SK-N-SH (cell line): ENCODE results near the gene PSENEN. TPM values are rescaled to one million over a fixed set of nuclear protein-coding genes. Genes with fewer than 3 reads are reported as not detected.

Experiments
- CTCF ChIA-PET: fragments of 300-600, 350-600 bp; formaldehyde crosslinking; extraction: SDS; loops from one replicate; lab custom pipeline; 2021; lab: Yijun Ruan, JAX
- POLR2A ChIA-PET: fragments of 350-600 bp; sonication (Branson Sonifier 250); formaldehyde crosslinking; extraction: SDS; loops from one replicate; lab custom pipeline; 2020; ENCODE audit warnings: antibody characterized with exemption, inconsistent platforms; lab: Yijun Ruan, JAX
- DNase-seq: peaks from one replicate; pipeline ENCODE4 v3.0.0; 2012
- H2AFZ ChIP-seq: fragments of 200-600 bp; sonication (generic); 2 replicates; pipeline ENCODE4 v1.8.1; 2016; ENCODE audit warnings: antibody characterized with exemption, mild to moderate bottlenecking, low read depth
- H3F3A ChIP-seq: fragments of 200-600 bp; sonication (generic); replicated peaks from 2 replicates; pipeline ENCODE3; 2016; ENCODE audit warnings: antibody characterized with exemption, mild to moderate bottlenecking; ENCODE audit not compliant: insufficient read depth
- H3K27ac ChIP-seq, 2 experiments: fragments of 200-500 bp in 1 of 2; fragments of 200-600 bp in 1 of 2; sonication (Bioruptor generic) in 1 of 2; sonication (generic), shearing (Covaris generic) in 1 of 2; 2 replicates each; pipeline versions ENCODE4 v1.5.1 to v1.6.1; 2014 to 2016; ENCODE audit warnings: low read depth in 2 of 2, inconsistent platforms in 1 of 2, low read length in 1 of 2, mild to moderate bottlenecking in 1 of 2, mixed read lengths in 1 of 2
- H3K27me3 ChIP-seq: fragments of 200-600 bp; sonication (generic), shearing (Covaris generic); 2 replicates; pipeline ENCODE4 v1.6.1; 2016; ENCODE audit warnings: mixed run types; ENCODE audit not compliant: insufficient read depth
- H3K36me3 ChIP-seq, 2 experiments: fragments of 200-500 bp in 1 of 2; fragments of 200-600 bp in 1 of 2; sonication (Bioruptor generic) in 1 of 2; sonication (generic) in 1 of 2; replicated peaks in 1 of 2; 2 replicates each; pipeline versions ENCODE3 to v1.5.1; 2014 to 2016; ENCODE audit warnings: low read length in 1 of 2, mild to moderate bottlenecking in 1 of 2; ENCODE audit not compliant: insufficient read depth in 2 of 2, control insufficient read depth in 1 of 2
- H3K4me1 ChIP-seq, 2 experiments: fragments of 200-500 bp in 1 of 2; fragments of 200-600 bp in 1 of 2; sonication (Bioruptor generic) in 1 of 2; sonication (generic), shearing (Covaris generic) in 1 of 2; 2 replicates each; pipeline versions ENCODE4 v1.5.1 to v1.6.1; 2014 to 2016; ENCODE audit warnings: low read depth in 1 of 2, low read length in 1 of 2, mixed run types in 1 of 2; ENCODE audit not compliant: insufficient read depth in 2 of 2, control insufficient read depth in 1 of 2
- H3K4me2 ChIP-seq: fragments of 200-600 bp; sonication (generic), shearing (Covaris generic); 2 replicates; pipeline ENCODE4 v1.6.1; 2017; ENCODE audit warnings: mixed run types
- H3K4me3 ChIP-seq, 2 experiments: fragments of 200-500 bp in 1 of 2; fragments of 200-600 bp in 1 of 2; sonication (Bioruptor generic) in 1 of 2; sonication (generic), shearing (Covaris generic) in 1 of 2; 2 replicates each; pipeline versions ENCODE4 v1.5.1 to v1.8.1; 2014 to 2016; ENCODE audit warnings: low read depth in 2 of 2, inconsistent platforms in 1 of 2, low read length in 1 of 2, mild to moderate bottlenecking in 1 of 2, mixed read lengths in 1 of 2, moderate library complexity in 1 of 2
- H3K79me2 ChIP-seq: fragments of 200-600 bp; sonication (generic); 2 replicates; pipeline ENCODE4 v1.8.1; 2017; ENCODE audit warnings: mild to moderate bottlenecking; ENCODE audit not compliant: insufficient read depth
- H3K9ac ChIP-seq: fragments of 200-600 bp; sonication (generic); 2 replicates; pipeline ENCODE4 v1.6.1; 2017; ENCODE audit warnings: mixed run types
- H3K9me2 ChIP-seq: fragments of 200-600 bp; sonication (generic); 2 replicates; pipeline ENCODE4 v1.6.1; 2017; ENCODE audit warnings: mixed run types
- H3K9me3 ChIP-seq: fragments of 200-600 bp; sonication (generic); 2 replicates; pipeline ENCODE4 v1.6.1; 2017; ENCODE audit warnings: mixed run types, mild to moderate bottlenecking, moderate library complexity
- H4K20me1 ChIP-seq: fragments of 200-600 bp; sonication (generic); 2 replicates; pipeline ENCODE4 v1.6.1; 2017; ENCODE audit warnings: mild to moderate bottlenecking, mixed run types; ENCODE audit not compliant: insufficient read depth
- CTCF ChIP-seq: fragments of 200-600 bp; sonication (generic); IDR thresholded peaks from 2 replicates; pipeline ENCODE4 v1.6.1; 2017; ENCODE audit warnings: antibody characterized with exemption, mild to moderate bottlenecking, moderate library complexity
- ELF1 ChIP-seq: IDR thresholded peaks from 2 replicates; pipeline ENCODE4 v1.4.0; 2012
- EZH2phosphoT487 ChIP-seq: fragments of 200-600 bp; sonication (generic); IDR thresholded peaks from 2 replicates; pipeline ENCODE4 v1.6.1; 2017; ENCODE audit warnings: low read depth, mixed run types, mild to moderate bottlenecking, antibody characterized with exemption, moderate library complexity, borderline replicate concordance
- FOXM1 ChIP-seq: IDR thresholded peaks from 2 replicates; pipeline ENCODE4 v1.4.0; 2012; ENCODE audit warnings: low read depth, mild to moderate bottlenecking
- IRF3 ChIP-seq: fragments of 150-350 bp; IDR thresholded peaks from 2 replicates; pipeline ENCODE4 v1.6.1; 2016; ENCODE audit warnings: mild to moderate bottlenecking, low read depth, low read length
- MEF2A ChIP-seq: IDR thresholded peaks from 2 replicates; pipeline ENCODE4 v1.4.0; 2012; ENCODE audit warnings: low read depth, borderline replicate concordance
- MXI1 ChIP-seq: IDR thresholded peaks from 2 replicates; pipeline ENCODE4 v1.6.1; 2012; ENCODE audit warnings: mild to moderate bottlenecking, low read depth, low read length, improper control_type of control experiment
- NFIC ChIP-seq: IDR thresholded peaks from 2 replicates; pipeline ENCODE4 v1.4.0; 2012; ENCODE audit warnings: borderline replicate concordance
- REST ChIP-seq: IDR thresholded peaks from 2 replicates; pipeline ENCODE4 v1.6.1; 2012; ENCODE audit warnings: mild to moderate bottlenecking, low read depth, low read length, moderate library complexity
- SIN3A ChIP-seq: IDR thresholded peaks from 2 replicates; pipeline ENCODE4 v1.6.1; 2012; ENCODE audit warnings: low read depth, mild to moderate bottlenecking, low read length, moderate library complexity, borderline replicate concordance
- TAF1 ChIP-seq: IDR thresholded peaks from 2 replicates; pipeline ENCODE4 v1.6.1; 2012; ENCODE audit warnings: low read depth, mild to moderate bottlenecking, low read length, moderate library complexity, borderline replicate concordance
- ZBTB33 ChIP-seq: IDR thresholded peaks from 2 replicates; pipeline ENCODE4 v1.4.0; 2012; ENCODE audit warnings: low read depth, borderline replicate concordance
- WGBS: methylation state at CpG from one replicate; pipeline ENCODE4 v1.1.6; 2017; ENCODE audit warnings: low lambda C conversion rate; 5-methylcytosine and 5-hydroxymethylcytosine counted together
- polyA plus RNA-seq, 3 experiments: library from polyadenylated mRNA; depleted of rRNA; stranded (reverse); fragments of >200 nt; gene quantifications; 2 replicates each; pipeline ENCODE4 v1.2.3, GENCODE V29; 2012

Gene PSENEN
- polyA plus RNA-seq, 1 of the 3 experiments (the other 2 are of a cell fraction): 99.2 TPM

GRCh38 chr19:35775046-35775297 lies 29.5 kb downstream of the PSENEN start:
- Histone ChIP-seq H2AFZ (peak overlapping the region; percentile 76; the same call in 1 of the 2 replicates), H3K9me3 (no peaks in the 10 kb centered on the region)
- POLR2A ChIA-PET: no interaction called here

More at GRCh38 chr19:35775046-35775297, 29.5 kb downstream of the PSENEN start:
- Histone ChIP-seq H3K9ac (no peak overlapping the region), H3K4me3 (peak overlapping the region; percentile 59 to 76), H3K27me3 (no peaks in the 10 kb centered on the region), H3K79me2 (peaks cover 13% of the 10 kb centered on the region; the same call in 1 of the 2 replicates), H3K27ac (no peak overlapping the region), H3K9me2 (no peaks in the 10 kb centered on the region), H3F3A (peaks cover 8% of the 10 kb centered on the region), H4K20me1 (no peaks in the 10 kb centered on the region), H3K36me3 (no peaks in the 10 kb centered on the region), H3K4me1 (peaks cover 0 to 12% of the 10 kb centered on the region in 2 experiments; a peak in 2 of 4 replicates), H3K4me2 (peak overlapping the region; percentile 90)
- no peak for DNase-seq
- TF ChIP-seq MEF2A (no peak), MXI1 (no peak), FOXM1 (no peak), REST (no peak), ZBTB33 (no peak), SIN3A (no peak), EZH2phosphoT487 (no peak), NFIC (no peak), IRF3 (no peak), CTCF (no peak), ELF1 (no peak), TAF1 (no peak)
- CTCF ChIA-PET: no interaction called here
- WGBS: 4% methylated on average over 9 of the region's 9 CpGs
